A549 (cell line): ENCODE measurements around the gene PHF20.

Experiments used
- BCL3 ChIP-seq: fragments of >200 bp; sonication (Bioruptor Twin); formaldehyde crosslinking; IDR thresholded peaks from 3 replicates; pipeline ENCODE4 v1.6.1; 2016
- CHD4 ChIP-seq: fragments of 200-600 bp; sonication (generic); IDR thresholded peaks from 2 replicates; pipeline ENCODE4 v1.6.1; 2016; ENCODE audit warnings: antibody characterized with exemption, mild to moderate bottlenecking, borderline replicate concordance
- CTCF ChIP-seq: fragments of >200 bp; sonication (Bioruptor Twin); formaldehyde crosslinking; IDR thresholded peaks from 3 replicates; pipeline ENCODE4 v1.5.1; 2016
- EP300 ChIP-seq, 2 experiments: fragments of >200 bp; sonication (Bioruptor Twin); formaldehyde crosslinking; IDR thresholded peaks; 2 replicates in 1 of 2; 3 replicates in 1 of 2; pipeline ENCODE4 v1.6.1; 2016 to 2017
- MAX ChIP-seq: IDR thresholded peaks from 2 replicates; pipeline ENCODE4 v1.6.1; 2012
- MAZ ChIP-seq: fragments of 150-350 bp; IDR thresholded peaks from 2 replicates; pipeline ENCODE4 v1.6.1; 2014; ENCODE audit warnings: antibody characterized with exemption, low read depth, low read length, borderline replicate concordance
- POLR2AphosphoS2 ChIP-seq: conservative IDR thresholded peaks from 2 replicates; pipeline ENCODE4 v1.6.1; 2012; ENCODE audit warnings: low read length, improper control_type of control experiment, inconsistent platforms
- ZFP36 ChIP-seq: fragments of 450-650 bp; IDR thresholded peaks from 2 replicates; pipeline ENCODE4 v1.6.1; 2014; ENCODE audit warnings: borderline replicate concordance; ENCODE audit not compliant: partially characterized antibody
- ZSCAN20 ChIP-seq: fragments of 250-450 bp; sonication (Bioruptor Pico); IDR thresholded peaks from 2 replicates; pipeline ENCODE4 v1.8.0; 2022; ENCODE audit warnings: mild to moderate bottlenecking, moderate library complexity

GRCh38 chr20:35854713-35855348, 83.0 kb downstream of the PHF20 start:
- TF ChIP-seq POLR2AphosphoS2 (no peak), CTCF (no peak), MAX (no peak), EP300 (IDR thresholded peaks at IDR 0.05) (peak in 1 of 2 experiments; percentile 69; a peak in 2 of 5 replicates), ZFP36 (no peak), BCL3 (no peak), MAZ (no peak), ZSCAN20 (CRISPR knock-in tag) (no peak), CHD4 (no peak)
